ENCODE results near the gene NKPD1. TPM values are rescaled to one million over a fixed set of nuclear protein-coding genes. Genes with fewer than 3 reads are reported as not detected.

The NKPD1 gene
- total and polyA plus RNA-seq, 9 of the 15 experiments (the other 6 are each of a cell fraction or from before 2014, with no cell fraction given) = 0.03 to 0.09 (median 0.04) TPM; not detected in 5

DNA sequence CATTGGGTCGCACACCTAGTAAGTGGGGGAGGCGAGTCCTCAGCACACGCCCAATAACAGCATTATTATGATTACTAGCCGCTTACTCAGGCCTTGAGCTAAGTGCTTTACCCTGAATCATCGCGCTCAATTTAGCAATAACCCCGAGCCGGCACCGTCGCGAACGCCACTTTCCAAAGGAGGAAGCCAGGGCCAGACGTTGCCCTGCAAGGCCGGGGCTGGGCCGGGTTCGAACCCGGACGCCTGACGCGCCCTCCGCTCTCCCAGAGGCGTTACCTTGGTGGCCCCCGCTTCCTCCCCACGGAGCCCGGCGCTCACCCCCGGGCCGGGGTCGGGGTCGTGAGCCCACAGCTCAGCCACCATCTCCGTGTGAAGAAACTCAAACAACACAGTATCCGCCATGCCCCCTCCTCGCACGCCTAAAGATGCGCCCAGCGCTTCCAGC is 17.1 kb upstream of the NKPD1 start, which contains the start of gene TRAPPC6A (continued):
- TF ChIP-seq, protein P1, sequence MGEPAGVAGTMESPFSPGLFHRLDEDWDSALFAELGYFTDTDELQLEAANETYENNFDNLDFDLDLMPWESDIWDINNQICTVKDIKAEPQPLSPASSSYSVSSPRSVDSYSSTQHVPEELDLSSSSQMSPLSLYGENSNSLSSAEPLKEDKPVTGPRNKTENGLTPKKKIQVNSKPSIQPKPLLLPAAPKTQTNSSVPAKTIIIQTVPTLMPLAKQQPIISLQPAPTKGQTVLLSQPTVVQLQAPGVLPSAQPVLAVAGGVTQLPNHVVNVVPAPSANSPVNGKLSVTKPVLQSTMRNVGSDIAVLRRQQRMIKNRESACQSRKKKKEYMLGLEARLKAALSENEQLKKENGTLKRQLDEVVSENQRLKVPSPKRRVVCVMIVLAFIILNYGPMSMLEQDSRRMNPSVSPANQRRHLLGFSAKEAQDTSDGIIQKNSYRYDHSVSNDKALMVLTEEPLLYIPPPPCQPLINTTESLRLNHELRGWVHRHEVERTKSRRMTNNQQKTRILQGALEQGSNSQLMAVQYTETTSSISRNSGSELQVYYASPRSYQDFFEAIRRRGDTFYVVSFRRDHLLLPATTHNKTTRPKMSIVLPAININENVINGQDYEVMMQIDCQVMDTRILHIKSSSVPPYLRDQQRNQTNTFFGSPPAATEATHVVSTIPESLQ (CRISPR knock-in tag; IDR thresholded peaks at IDR 0.05) = 0 out of 2 replicates have a peak, but pooled peaks have one; percentile 72

DNA sequence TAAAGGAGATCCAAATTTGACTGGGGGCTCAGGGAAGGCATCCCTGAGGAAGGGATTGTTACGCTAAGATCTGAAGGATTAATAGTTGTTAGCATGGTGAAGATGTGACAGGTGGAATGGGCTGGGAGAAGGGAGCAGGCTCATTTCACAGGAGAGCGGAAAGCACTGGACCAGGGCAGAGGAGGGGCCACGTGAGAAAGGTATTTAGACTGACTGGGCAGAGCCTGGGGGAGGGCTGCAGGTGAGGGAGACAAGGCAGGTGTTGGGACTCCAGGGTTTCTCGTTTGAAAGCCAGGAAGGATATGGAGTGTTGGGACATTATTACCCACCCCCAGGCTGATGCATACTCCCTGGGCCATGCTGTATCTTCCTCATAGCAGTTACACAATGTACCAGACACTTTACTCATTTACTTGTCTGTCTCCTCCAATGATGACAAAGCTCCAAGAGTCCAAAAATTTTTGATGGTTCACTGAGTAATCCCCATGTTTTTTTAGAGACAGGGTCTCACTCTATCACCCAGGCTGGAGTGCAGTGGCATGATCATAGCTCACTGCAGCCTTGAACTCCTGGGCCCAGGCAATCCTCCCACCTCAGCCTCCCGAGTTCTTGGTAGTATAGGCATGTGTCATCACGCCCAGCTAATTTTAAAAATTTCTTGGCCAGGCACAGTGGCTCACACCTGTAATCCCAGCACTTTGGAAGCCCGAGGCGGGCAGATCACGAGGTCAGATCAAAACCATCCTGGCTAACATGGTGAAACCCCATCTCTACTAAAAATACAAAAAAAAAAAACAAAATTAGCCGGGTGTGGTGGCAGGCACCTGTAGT is 14.9 kb upstream of the NKPD1 start:
- intact Hi-C loops (cut with micrococcal nuclease) = no loop called here
- FAIRE-seq = no peak
- no peak for TF ChIP-seq CSDE1 (IDR thresholded peaks at IDR 0.05)
- TF ChIP-seq DPF2 (IDR thresholded peaks at IDR 0.05) = no peak
- TF ChIP-seq RBM39 (optimal IDR thresholded peaks at IDR 0.05; ENCODE audit: low read depth, low read length) = no peak
- TF ChIP-seq, protein P2, sequence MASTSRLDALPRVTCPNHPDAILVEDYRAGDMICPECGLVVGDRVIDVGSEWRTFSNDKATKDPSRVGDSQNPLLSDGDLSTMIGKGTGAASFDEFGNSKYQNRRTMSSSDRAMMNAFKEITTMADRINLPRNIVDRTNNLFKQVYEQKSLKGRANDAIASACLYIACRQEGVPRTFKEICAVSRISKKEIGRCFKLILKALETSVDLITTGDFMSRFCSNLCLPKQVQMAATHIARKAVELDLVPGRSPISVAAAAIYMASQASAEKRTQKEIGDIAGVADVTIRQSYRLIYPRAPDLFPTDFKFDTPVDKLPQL (IDR thresholded peaks at IDR 0.05; ENCODE audit: extremely low read depth, insufficient read length) = no peak
- no peak for TF ChIP-seq ZNF282 (CRISPR knock-in tag; IDR thresholded peaks at IDR 0.05)
- TF ChIP-seq, protein P3, sequence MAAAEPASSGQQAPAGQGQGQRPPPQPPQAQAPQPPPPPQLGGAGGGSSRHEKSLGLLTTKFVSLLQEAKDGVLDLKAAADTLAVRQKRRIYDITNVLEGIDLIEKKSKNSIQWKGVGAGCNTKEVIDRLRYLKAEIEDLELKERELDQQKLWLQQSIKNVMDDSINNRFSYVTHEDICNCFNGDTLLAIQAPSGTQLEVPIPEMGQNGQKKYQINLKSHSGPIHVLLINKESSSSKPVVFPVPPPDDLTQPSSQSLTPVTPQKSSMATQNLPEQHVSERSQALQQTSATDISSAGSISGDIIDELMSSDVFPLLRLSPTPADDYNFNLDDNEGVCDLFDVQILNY (CRISPR knock-in tag; IDR thresholded peaks at IDR 0.05) = no peak
- TF ChIP-seq COPS2 (conservative IDR thresholded peaks at IDR 0.05) = no peak
- TF ChIP-seq ELF4 (CRISPR knock-in tag; IDR thresholded peaks at IDR 0.05) = no peak
- no peak for TF ChIP-seq KDM1A (IDR thresholded peaks at IDR 0.05)
- TF ChIP-seq FOXJ3 (CRISPR knock-in tag; IDR thresholded peaks at IDR 0.05) = no peak
- no peak for TF ChIP-seq GTF2F1 (IDR thresholded peaks at IDR 0.05; ENCODE audit: low read depth, low read length)
- TF ChIP-seq NUFIP1 (IDR thresholded peaks at IDR 0.05; ENCODE audit: partially characterized antibody) = no peak
- TF ChIP-seq SRSF7 (optimal IDR thresholded peaks at IDR 0.05; ENCODE audit: low read depth, low read length) = no peak
- no peak for TF ChIP-seq GABPB1 (CRISPR knock-in tag; IDR thresholded peaks at IDR 0.05)
- TF ChIP-seq NFATC3 (IDR thresholded peaks at IDR 0.05) = no peak
- TF ChIP-seq, protein P4, sequence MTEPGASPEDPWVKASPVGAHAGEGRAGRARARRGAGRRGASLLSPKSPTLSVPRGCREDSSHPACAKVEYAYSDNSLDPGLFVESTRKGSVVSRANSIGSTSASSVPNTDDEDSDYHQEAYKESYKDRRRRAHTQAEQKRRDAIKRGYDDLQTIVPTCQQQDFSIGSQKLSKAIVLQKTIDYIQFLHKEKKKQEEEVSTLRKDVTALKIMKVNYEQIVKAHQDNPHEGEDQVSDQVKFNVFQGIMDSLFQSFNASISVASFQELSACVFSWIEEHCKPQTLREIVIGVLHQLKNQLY (CRISPR knock-in tag; conservative IDR thresholded peaks at IDR 0.05) = no peak
- TF ChIP-seq ARID1B (IDR thresholded peaks at IDR 0.05) = no peak

More for the DNA sequence above, 14.9 kb upstream of the NKPD1 start:
- peaks cover 38% of the 10 kb centered on the region for H3K79me2 ChIP-seq (ENCODE audit: control insufficient read depth, insufficient read depth, low read length)
- H3K9ac ChIP-seq (ENCODE audit: insufficient read depth in 1 of 2, low read depth in 2 of 2, low read length in 2 of 2) = no peak overlapping the region
- in situ Hi-C loops (cut with MboI) = no loop called here
- BruUV-seq (replicated peaks) = no TSS peak
- H3K4me3 ChIP-seq = no peak overlapping the region
- H3K27ac ChIP-seq (ENCODE audit: extremely low read depth, low read depth, low read length) = no peak overlapping the region; the same call in 2 of the 3 replicates
- ChIA-PET POLR2A (interaction anchor here (0.7 kb wide), 1 partner anchor 181 kb away, joined by 3 read pairs; no protein-coding TSS in a partner anchor), CTCF (ENCODE audit: low intra/inter-chr PET ratio) (no interaction called here)
- peaks cover 25 to 47% of the 10 kb centered on the region in 2 experiments for H3K4me1 ChIP-seq (replicated peaks in 1 of 2; ENCODE audit: control insufficient read depth in 2 of 2, insufficient read depth in 2 of 2, low read length in 2 of 2)
- 71% methylated on average over 10 of the region's 10 CpGs for WGBS (ENCODE audit: insufficient coverage, low coverage, missing lambda C conversion rate)
- no peaks in the 10 kb centered on the region for H3K9me3 ChIP-seq (replicated peaks; ENCODE audit: control insufficient read depth, insufficient read depth, low read depth, low read length)
- H2AFZ ChIP-seq (ENCODE audit: low read depth, low read length) = no peak overlapping the region
- H3K36me3 ChIP-seq (ENCODE audit: control insufficient read depth, insufficient read depth, low read length) = 0 out of 3 replicates have a peak, but pooled peaks cover 4% of the 10 kb centered on the region
- DNase-seq (ENCODE audit: extremely low read depth in 1 of 4, low spot score in 3 of 4) (no peak), ATAC-seq (no peak)
- H3K27me3 ChIP-seq (ENCODE audit: control insufficient read depth in 2 of 2, insufficient read depth in 2 of 2, low read length in 2 of 2) = no peaks in the 10 kb centered on the region
- peaks cover 4% of the 10 kb centered on the region; the same call in 1 of the 2 replicates for H4K20me1 ChIP-seq (replicated peaks; ENCODE audit: control insufficient read depth, insufficient read depth, low read length)
- H3K4me2 ChIP-seq (ENCODE audit: insufficient read depth, low read length) = no peak overlapping the region
- H3K9me1 ChIP-seq (ENCODE audit: control insufficient read depth, insufficient read depth, low read length) = no peaks in the 10 kb centered on the region

Measured in K562 (cell line).